ENCODE results near the gene MPO.

DNA sequence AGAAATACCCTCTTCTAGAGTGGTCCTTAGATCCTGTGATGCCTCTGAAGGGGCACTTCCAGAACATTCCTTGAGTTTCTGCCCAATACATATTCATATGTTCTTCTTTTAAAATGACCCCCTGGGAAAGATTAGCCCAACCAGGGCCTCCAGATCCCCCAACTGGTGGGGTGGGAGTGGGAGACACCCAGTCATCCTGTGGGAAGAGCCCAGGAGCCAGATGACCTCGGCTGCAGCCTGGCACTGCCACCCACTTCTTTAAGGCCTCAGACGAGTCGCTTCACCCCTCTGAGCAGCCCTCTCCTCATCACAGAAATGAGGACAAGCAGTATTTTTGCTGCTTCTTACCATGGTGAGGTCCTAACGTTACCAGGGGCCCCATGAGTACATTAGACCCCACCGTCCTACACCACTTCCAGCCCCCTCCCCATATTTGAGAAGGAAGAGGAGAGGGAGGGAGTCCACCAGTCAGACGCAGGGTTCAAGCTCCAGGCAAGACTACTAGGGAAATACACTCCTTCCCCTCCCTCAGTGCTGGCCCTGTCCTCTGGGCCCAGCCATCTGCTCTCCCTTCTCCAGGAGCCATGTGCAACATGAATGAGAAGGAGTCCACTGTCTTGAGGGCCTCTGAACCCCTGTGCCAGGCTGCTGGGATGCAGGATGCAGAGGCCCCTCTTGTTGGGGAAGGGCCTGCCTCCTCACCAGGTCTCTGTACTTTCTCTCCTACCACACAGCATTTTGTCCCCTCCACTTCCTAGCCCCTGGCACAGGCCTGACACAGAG is 11.8 kb downstream of the MPO start:
- TF ChIP-seq GATA2 (IDR thresholded peaks at IDR 0.05; ENCODE audit: low read depth, low read length) (no peak), GATA3 (IDR thresholded peaks at IDR 0.05; ENCODE audit: low read depth, low read length) (no peak)
